Subcutaneous adipose tissue (tissue), 4 donors: Measurements from ENCODE around the gene POU2F2. TPM values are rescaled to one million over a fixed set of nuclear protein-coding genes. Genes with fewer than 3 reads are reported as not detected.

ENCODE experiments used
- total RNA-seq, 4 donors: library from RNA; depleted of rRNA; stranded (reverse); fragments of >200 nt; gene quantifications; one replicate each; pipeline ENCODE4 v1.1.0, GENCODE V29; 2016
- TF ChIP-seq, protein P1 (sequence below): fragments of 450-650 bp; IDR thresholded peaks from one replicate; pipeline ENCODE4 v1.5.1; 2016; ENCODE audit warnings: low read depth, mild to moderate bottlenecking, control low read depth, antibody characterized with exemption, moderate library complexity

POU2F2 gene
- total RNA-seq, 4 donors from 2014 or later = 0.85 to 2.4 (median 1.5) TPM

DNA sequence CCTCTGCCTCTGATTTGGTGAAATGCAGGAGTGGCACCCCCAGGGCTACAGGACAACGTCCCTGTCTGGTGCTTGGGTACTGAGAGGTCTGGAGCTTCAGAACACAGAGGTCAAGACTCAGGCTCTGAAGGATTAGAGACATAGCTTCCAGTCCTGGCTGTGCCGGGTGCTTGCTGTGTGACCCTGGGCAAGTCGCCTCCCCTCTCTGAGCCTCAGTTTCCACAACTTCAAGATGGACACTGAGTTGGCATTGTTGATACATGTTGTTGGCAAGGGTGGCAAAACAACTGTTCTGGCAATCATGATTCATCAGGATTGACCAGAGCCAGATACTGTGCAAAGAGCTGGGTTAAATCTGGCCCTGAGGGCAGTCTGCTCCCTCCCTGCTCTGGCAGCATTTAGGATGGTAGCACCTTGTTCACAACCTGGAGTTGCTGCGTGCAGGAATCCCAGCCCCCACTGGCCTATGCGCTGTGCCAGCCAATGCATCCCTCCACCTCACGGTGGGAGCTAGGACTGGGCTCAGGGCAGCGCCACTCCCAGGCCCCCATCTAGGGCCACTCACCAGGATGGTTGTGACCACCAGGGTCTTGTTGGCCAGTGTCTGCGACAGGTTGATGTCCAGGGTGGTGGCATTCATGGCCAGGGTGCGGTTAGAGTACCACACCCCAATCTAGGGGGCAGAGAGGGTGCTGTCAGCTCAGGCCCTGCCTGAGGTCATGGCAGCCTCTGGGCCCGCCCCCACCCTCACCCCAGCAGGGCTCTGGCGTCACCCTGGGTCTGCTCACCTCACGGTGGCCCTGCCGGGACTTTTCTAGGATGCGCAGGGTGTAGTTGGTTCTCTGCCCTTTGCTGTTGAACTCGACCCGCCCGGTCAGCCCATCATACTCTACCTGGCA lies 79.0 kb downstream of the POU2F2 start:
- TF ChIP-seq, protein P1, sequence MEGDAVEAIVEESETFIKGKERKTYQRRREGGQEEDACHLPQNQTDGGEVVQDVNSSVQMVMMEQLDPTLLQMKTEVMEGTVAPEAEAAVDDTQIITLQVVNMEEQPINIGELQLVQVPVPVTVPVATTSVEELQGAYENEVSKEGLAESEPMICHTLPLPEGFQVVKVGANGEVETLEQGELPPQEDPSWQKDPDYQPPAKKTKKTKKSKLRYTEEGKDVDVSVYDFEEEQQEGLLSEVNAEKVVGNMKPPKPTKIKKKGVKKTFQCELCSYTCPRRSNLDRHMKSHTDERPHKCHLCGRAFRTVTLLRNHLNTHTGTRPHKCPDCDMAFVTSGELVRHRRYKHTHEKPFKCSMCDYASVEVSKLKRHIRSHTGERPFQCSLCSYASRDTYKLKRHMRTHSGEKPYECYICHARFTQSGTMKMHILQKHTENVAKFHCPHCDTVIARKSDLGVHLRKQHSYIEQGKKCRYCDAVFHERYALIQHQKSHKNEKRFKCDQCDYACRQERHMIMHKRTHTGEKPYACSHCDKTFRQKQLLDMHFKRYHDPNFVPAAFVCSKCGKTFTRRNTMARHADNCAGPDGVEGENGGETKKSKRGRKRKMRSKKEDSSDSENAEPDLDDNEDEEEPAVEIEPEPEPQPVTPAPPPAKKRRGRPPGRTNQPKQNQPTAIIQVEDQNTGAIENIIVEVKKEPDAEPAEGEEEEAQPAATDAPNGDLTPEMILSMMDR = no peak

DNA sequence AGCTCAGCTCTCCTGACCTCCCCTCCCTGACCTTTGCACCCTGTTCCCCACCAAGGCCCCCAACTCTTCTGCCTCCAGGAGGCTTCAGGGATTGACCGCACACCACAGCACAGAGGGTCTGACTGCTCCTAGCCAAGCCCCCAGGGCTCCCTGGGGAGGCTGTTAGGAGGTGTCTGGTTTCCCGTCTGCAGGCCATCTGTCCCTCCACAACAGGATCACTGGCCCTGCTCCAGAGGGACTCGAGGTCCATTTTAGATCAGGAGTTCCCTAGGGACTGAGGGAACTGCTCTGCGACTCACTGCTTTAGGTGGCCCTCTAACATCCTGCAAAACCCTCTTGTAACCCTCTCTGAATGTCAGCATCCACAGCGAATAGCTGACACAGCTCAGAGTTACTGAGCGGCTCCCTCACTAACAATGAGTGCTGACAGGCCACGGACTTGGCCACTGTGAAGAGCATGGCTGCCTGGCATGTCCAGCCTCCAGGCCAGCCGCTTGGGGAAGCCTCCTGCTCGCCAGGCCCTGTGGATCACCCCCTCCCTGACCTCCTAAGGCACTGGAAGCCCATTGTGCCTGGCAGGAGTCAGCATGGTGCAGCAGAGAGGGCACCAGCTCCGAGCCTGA lies 79.9 kb downstream of the POU2F2 start:
- TF ChIP-seq, protein P1 = no peak

DNA sequence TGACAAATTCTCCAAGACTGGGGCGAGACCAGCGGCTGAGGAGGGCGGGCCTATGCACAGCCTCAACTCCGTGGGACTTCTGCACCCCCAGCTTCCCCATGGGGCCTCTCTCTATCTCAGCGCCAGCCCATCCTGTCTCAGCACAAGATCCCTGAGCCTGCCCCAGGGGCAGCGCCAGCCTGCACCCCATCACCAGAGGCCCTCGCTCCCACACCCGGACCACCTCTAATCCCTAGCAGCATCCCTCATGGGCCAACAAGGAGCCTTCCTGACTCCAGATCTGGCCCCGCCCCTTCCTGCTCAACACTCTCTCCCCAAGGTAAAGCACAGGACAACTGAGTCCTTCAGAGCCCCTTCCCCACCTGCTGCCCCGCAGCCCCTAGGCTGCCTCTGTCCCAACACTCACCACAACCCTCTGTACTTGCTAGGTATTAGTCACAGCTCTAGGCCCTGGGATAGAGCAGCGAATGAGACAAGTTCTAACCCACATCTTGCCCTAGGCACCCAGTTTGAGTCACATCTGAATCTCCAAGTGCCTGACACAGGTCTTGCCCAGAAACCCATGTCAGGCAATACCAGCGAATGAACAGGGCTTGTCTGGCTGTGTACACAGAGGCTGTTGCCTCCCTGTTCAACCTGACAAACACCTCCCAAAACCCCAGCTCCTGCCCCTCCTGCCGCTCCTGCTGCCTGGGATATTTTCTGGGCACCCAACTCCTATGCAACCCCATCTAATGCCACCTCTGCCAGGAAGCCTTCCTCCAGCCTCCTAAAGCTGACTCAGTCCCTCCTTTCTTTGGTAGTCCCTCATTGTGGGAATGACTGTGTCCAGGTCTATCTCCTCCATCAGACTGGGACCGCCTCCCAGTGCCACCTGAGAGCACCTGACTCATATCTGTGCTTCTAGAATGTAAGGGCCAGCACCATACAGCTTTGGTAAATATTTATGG lies 80.8 kb downstream of the POU2F2 start:
- TF ChIP-seq, protein P1 = no peak

DNA sequence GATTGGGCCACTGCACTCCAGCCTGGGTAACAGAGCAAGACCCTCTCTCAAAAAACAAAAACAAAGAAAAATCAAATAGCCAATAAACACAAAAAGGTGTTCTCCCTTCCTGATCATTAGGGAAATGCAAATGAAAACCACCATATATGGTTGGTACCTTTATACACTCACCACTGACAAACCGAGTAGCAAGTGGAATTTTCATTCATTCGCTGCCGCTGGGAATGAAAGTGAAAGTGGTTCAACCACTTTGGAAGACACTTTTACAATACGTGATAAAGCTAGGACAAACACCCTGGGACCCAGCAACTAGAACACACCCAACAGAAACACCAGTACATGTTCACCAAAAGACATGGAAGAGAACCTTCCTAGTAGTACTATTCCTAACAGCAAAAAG lies 83.3 kb downstream of the POU2F2 start:
- TF ChIP-seq, protein P1 = no peak

DNA sequence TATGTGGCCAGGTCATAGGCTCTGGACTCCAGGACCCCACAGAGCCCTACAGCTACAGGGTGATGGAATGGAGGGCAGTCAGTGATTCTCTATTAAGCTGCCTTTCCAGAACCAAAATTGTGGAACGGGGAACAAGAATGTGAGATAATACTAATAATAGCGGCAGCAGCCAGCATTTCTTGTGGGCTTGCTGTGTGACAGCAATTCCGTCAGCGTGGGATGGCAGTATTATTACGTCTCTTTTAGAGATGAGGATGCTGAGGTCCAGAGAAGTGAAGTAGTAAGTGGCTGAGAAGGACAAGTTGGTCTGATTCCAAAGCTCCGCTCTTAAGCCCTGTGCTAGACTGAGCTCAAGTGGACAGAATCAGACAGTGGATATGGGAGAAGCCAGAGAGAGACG lies 86.7 kb downstream of the POU2F2 start:
- TF ChIP-seq, protein P1 = no peak

DNA sequence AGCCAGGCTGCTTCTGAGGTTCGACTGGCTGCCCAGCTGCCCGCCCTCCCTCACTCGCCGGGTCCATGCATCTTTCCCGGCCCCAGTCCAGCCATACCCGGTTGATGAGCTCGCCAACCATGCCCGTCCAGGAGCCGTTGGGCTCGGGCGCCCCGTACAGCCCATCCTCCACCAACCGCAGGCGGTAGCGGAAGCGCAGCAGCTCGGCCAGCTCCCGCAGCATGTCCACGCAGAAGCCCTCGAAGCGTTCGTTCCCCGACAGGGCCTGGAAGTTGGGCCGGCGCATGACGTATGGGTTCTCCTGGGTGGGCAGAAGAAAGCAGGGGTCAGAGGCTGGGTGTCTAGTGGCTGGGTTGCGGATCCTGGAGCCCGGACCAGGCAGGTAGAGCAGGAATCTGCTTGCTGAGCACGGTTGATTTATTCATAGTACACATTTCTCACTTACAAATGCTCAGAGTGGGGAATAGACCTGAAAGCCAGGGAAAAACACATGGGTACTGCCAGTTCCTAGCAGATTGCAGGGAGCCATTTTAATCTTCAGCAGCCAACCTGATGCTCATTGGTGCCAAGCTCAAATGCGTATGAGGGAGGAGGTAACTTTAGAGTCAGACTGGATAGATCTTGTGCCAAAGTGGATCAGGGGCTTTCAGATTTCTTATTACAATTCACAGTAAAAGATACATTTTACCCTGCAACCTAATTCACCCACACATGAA lies 89.6 kb downstream of the POU2F2 start:
- TF ChIP-seq, protein P1 = no peak
